Adipocyte (in vitro differentiated cells): ENCODE data around the gene ACSS2.

Experiments
- DNase-seq: peaks from one replicate; pipeline ENCODE4 v3.0.0-alpha.2; 2015; ENCODE audit warnings: low read depth
- H3K27me3 ChIP-seq: replicated peaks from 2 replicates; pipeline ENCODE4 v1.7.0; 2013; ENCODE audit warnings: mild to moderate bottlenecking, low read length, moderate library complexity; ENCODE audit not compliant: control insufficient read depth, insufficient read depth
- H3K36me3 ChIP-seq: 2 replicates; pipeline ENCODE4 v1.7.0; 2013; ENCODE audit warnings: low read length, mild to moderate bottlenecking, moderate library complexity; ENCODE audit not compliant: control insufficient read depth, insufficient read depth, severe bottlenecking
- H3K4me1 ChIP-seq: 2 replicates; pipeline ENCODE4 v1.7.0; 2013; ENCODE audit warnings: mild to moderate bottlenecking, low read length, moderate library complexity; ENCODE audit not compliant: control insufficient read depth, insufficient read depth
- H3K4me3 ChIP-seq: 2 replicates; pipeline ENCODE4 v1.7.0; 2013; ENCODE audit warnings: mild to moderate bottlenecking, low read length, moderate library complexity
- H3K9ac ChIP-seq: 2 replicates; pipeline ENCODE4 v1.7.0; 2013; ENCODE audit warnings: mild to moderate bottlenecking, low read length, moderate library complexity
- H3K9me3 ChIP-seq: 2 replicates; pipeline ENCODE4 v1.7.0; 2013; ENCODE audit warnings: mild to moderate bottlenecking, low read length, moderate library complexity; ENCODE audit not compliant: control insufficient read depth

Gene ACSS2

DNA sequence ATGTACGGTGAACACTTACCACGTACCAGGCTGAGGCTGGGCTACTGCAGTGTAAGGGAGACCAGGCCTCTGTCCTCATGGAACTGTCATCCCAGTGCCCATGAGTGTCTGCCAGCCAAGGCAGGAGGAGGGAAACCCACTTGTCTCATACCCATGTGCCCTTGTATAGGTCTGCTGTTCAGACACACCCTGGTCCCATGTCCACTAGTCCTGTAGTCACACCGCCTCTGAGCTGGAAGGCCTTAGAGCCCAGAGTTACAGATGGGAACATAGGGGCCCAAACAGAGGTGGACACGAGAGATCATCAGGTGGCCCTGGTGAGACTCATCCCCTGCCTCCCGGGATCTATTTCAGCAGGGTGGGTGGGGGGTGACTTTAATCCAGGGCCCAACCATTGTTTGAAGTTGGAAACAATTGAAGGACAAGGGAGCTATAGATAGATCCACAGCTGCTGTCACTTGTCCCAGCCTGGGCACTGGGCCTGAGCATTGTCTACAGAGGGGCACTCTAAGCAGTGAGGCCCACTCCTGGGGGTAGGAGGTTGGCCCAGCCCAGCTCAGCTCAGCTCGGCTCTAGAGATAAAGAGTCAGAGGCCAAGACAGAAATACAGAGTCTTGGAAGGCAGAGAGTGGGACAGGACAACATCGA, 93.9 kb downstream of the ACSS2 start:
- no peak overlapping the region for H3K4me3 ChIP-seq
- H3K27me3 ChIP-seq: peaks cover 20% of the 10 kb centered on the region
- no peaks in the 10 kb centered on the region for H3K9me3 ChIP-seq
- DNase-seq: no peak
- no peaks in the 10 kb centered on the region for H3K4me1 ChIP-seq
- no peak overlapping the region for H3K9ac ChIP-seq
- no peaks in the 10 kb centered on the region for H3K36me3 ChIP-seq

DNA sequence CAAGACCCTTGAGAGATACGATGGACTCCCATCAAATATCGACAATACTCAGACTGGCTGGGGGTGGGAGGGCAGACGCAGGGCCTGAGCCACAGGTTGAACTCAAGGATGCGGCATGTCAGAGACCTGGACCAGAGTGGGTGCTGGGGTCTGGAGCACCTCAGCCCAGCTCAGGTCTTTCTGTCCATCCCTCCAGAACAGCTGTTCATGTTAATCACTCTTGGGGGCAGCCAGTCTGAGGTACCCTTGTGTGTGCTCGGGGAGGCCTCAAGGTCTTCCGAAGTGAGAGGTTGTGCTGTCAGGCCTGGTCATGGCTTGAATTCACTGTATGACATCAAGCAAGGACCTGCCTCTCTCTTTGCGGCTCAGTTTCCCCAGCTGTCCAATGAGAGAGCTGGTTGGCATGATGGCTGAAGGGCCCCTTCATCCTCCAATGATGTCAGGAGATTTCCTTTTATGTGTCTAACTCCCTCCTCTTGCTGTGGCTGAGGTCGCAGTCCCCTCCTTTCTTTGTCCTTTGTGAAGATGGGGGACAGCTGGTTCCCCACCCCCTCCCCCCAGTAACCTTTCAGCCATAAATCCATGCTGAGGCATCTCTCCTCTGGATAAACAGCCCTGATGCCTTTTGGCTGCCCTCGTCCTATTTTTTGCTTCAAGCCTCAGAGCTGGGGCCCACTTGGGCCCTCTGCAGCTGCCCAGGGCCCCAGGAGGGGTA, 94.6 kb downstream of the ACSS2 start:
- no peak for DNase-seq
- no peak overlapping the region for H3K9ac ChIP-seq

DNA sequence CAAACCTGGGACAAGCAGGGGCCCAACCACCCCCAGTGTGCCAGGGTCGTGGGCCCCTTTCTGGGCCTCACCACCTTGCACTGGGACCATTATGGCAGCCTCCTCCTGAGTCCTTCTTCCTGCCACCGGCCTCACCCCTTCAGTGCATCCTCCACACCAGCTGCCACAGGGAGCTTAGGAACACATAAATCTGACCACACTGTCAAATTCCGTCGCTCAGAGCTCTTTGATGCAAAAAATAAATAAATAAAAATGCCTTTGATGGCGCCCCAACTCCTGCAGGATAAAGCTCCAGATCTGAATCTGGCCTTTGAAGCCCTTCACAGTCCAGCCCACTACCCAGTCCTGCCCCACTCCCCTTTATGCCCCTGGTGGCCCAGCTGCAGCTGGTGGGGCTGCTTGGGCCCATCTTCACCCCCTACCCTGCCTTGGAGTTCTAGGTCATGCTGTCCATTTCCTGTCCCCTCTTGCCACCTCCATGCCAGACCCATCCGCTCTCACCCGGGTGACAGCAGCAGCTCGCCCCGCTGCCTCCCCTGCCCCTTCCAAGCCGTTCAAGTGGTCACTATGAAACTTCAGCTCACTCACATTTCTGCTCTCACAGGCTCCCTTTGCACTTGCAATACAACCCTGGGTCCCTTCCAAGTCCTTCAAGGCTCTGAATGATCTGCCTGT, 95.3 kb downstream of the ACSS2 start:
- Histone ChIP-seq H3K4me3 (no peak overlapping the region), H3K9me3 (no peaks in the 10 kb centered on the region), H3K36me3 (no peaks in the 10 kb centered on the region), H3K9ac (no peak overlapping the region), H3K4me1 (no peaks in the 10 kb centered on the region), H3K27me3 (peaks cover 29% of the 10 kb centered on the region)
- no peak for DNase-seq

More for the DNA sequence above, 94.6 kb downstream of the ACSS2 start:
- no peaks in the 10 kb centered on the region for H3K9me3 ChIP-seq
- H3K36me3 ChIP-seq: no peaks in the 10 kb centered on the region
- peaks cover 22% of the 10 kb centered on the region for H3K27me3 ChIP-seq
- H3K4me1 ChIP-seq: no peaks in the 10 kb centered on the region
- H3K4me3 ChIP-seq: no peak overlapping the region

DNA sequence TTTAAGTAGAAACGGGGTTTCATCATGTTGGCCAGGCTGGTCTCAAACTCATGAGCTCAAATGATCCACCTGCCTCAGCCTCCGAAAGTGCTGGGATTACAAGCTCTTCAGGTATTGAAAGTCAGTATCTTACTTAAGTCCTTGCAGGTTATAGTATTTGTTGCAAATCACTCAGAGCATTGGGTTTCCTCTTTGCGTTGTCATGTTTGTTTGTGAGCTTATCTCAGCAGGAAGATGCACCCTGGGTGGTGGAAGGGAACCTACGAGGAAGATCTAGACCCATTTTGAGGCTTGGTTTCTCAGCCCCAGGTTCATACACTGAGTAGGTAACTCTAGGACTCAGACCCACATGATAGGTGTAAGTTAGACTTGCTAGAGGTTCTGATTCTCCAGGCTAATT, 97.8 kb downstream of the ACSS2 start:
- no peak for DNase-seq
- Histone ChIP-seq H3K4me3 (no peak overlapping the region), H3K36me3 (no peaks in the 10 kb centered on the region), H3K4me1 (no peaks in the 10 kb centered on the region), H3K27me3 (peaks cover 41% of the 10 kb centered on the region), H3K9ac (no peak overlapping the region), H3K9me3 (no peaks in the 10 kb centered on the region)

- H3K4me3 ChIP-seq: no peak overlapping the region
- no peaks in the 10 kb centered on the region for H3K4me1 ChIP-seq
- no peaks in the 10 kb centered on the region for H3K9me3 ChIP-seq
- no peaks in the 10 kb centered on the region for H3K36me3 ChIP-seq
- H3K9ac ChIP-seq: no peak overlapping the region
- H3K27me3 ChIP-seq: peaks cover 41% of the 10 kb centered on the region
- DNase-seq: no peak
These were observed 99.9 kb downstream of the ACSS2 start for GRCh38 chr20:34976286-34976685.
